Activated naive CD4-positive, alpha-beta T cell (primary cell): ENCODE measurements around the gene DLGAP1.
"Not testable (repeated sequence)": the region's sequence is repeated elsewhere in the genome, so short reads cannot be mapped to it uniquely, and the experiment has no call there.

Source experiments
- DNase-seq, 4 experiments: peaks; one replicate each; lab custom pipeline; 2025; lab: John Stamatoyannopoulos, UW

The DLGAP1 gene

GRCh38 chr18:3655254-3656050 is 799.7 kb downstream of the DLGAP1 start:
- DNase-seq = no peak

- no peak for DNase-seq
Observed at GRCh38 chr18:3654442-3655253, 800.5 kb downstream of the DLGAP1 start.

- no peak for DNase-seq
Observed at GRCh38 chr18:3653851-3654441, 801.2 kb downstream of the DLGAP1 start.

GRCh38 chr18:3653263-3653850 is 801.8 kb downstream of the DLGAP1 start:
- DNase-seq = no peak

- peak in 1 of 4 experiments; percentile 5 for DNase-seq
Observed at GRCh38 chr18:3652380-3653262, 802.5 kb downstream of the DLGAP1 start.

GRCh38 chr18:3651266-3651665 is 803.8 kb downstream of the DLGAP1 start:
- DNase-seq = no peak

- not testable (repeated sequence) for DNase-seq
Observed at GRCh38 chr18:3650521-3651042, 804.5 kb downstream of the DLGAP1 start.

- DNase-seq = no peak
Observed at GRCh38 chr18:3649633-3650426, 805.3 kb downstream of the DLGAP1 start.

GRCh38 chr18:3649135-3649632 is 805.9 kb downstream of the DLGAP1 start:
- DNase-seq = no peak

GRCh38 chr18:3648641-3649040 is 806.5 kb downstream of the DLGAP1 start:
- DNase-seq = no peak

GRCh38 chr18:3648200-3648599 is 806.9 kb downstream of the DLGAP1 start:
- no peak for DNase-seq

GRCh38 chr18:3647636-3648035 is 807.5 kb downstream of the DLGAP1 start:
- no peak for DNase-seq

- DNase-seq = no peak
Observed at GRCh38 chr18:3645384-3646156, 809.5 kb downstream of the DLGAP1 start.

- no peak for DNase-seq
Observed at GRCh38 chr18:3634250-3634939, 820.7 kb downstream of the DLGAP1 start.

- no peak for DNase-seq
Observed at GRCh38 chr18:3631887-3632286, 823.2 kb downstream of the DLGAP1 start.

- DNase-seq = no peak
Observed at GRCh38 chr18:3626929-3627458, 828.1 kb downstream of the DLGAP1 start.

GRCh38 chr18:3625742-3626091 is 829.4 kb downstream of the DLGAP1 start:
- DNase-seq = no peak

- peak in 1 of 4 experiments; percentile 6 for DNase-seq
Observed at GRCh38 chr18:3624935-3625741, 830.0 kb downstream of the DLGAP1 start.
